MCF 10A (cell line): ENCODE data around the gene CSTA. TPM values are rescaled to one million over a fixed set of nuclear protein-coding genes. Genes with fewer than 3 reads are reported as not detected.
"Not testable (repeated sequence)": the region's sequence is repeated elsewhere in the genome, so short reads cannot be mapped to it uniquely, and the experiment has no call there.

Experiments
- BruUV-seq: library from RNA; stranded (reverse); fragments of 400-500 nt; replicated peaks from 2 replicates; lab custom pipeline; 2021; lab: Mats Ljungman, UMichigan
- CTCF ChIA-PET: fragments of 300-600 bp; sonication (Branson Sonifier 250); formaldehyde crosslinking; extraction: SDS; loops from one replicate; lab custom pipeline; 2021; ENCODE audit warnings: antibody characterized with exemption, inconsistent platforms; lab: Yijun Ruan, JAX
- POLR2A ChIA-PET: fragments of 300-600, 350-650 bp; sonication (Branson Sonifier 250); formaldehyde crosslinking; extraction: SDS; loops from one replicate; lab custom pipeline; 2020; ENCODE audit warnings: antibody characterized with exemption, inconsistent platforms; lab: Yijun Ruan, JAX
- DNase-seq: peaks from one replicate; pipeline ENCODE4 v3.0.0-alpha.2; 2018; ENCODE audit not compliant: unreplicated experiment
- H3K27ac Mint-ChIP-seq: one replicate; pipeline ENCODE4 v1.8.0; 2022; ENCODE audit warnings: mild to moderate bottlenecking, low read depth, mixed read lengths; ENCODE audit not compliant: unreplicated experiment
- H3K27me3 Mint-ChIP-seq: one replicate; pipeline ENCODE4 v1.8.0; 2022; ENCODE audit warnings: mixed read lengths; ENCODE audit not compliant: insufficient read depth, unreplicated experiment
- H3K36me3 Mint-ChIP-seq: one replicate; pipeline ENCODE4 v1.8.0; 2022; ENCODE audit warnings: mild to moderate bottlenecking, moderate library complexity, mixed read lengths; ENCODE audit not compliant: insufficient read depth, unreplicated experiment
- H3K4me1 Mint-ChIP-seq: one replicate; pipeline ENCODE4 v1.8.0; 2022; ENCODE audit warnings: mixed read lengths; ENCODE audit not compliant: insufficient read depth, unreplicated experiment
- H3K4me3 Mint-ChIP-seq: one replicate; pipeline ENCODE4 v1.8.0; 2022; ENCODE audit warnings: mild to moderate bottlenecking, moderate library complexity, mixed read lengths; ENCODE audit not compliant: unreplicated experiment
- H3K9me3 Mint-ChIP-seq: one replicate; pipeline ENCODE4 v1.8.0; 2022; ENCODE audit warnings: mixed read lengths; ENCODE audit not compliant: unreplicated experiment
- intact Hi-C: fragments of 100-400 bp; cut with micrococcal nuclease; formaldehyde crosslinking; loops from 2 replicates; pipeline ENCODE4 v1.14.1; 2022
- total RNA-seq: library from RNA; stranded (reverse); gene quantifications from 2 replicates; pipeline ENCODE4 v1.2.3, GENCODE V29; 2022
- TF ChIP-seq, protein P1 (sequence below): fragments of 200-600 bp; IDR thresholded peaks from one replicate; pipeline ENCODE4 v1.8.0; 2022; ENCODE audit warnings: antibody characterized with exemption, mild to moderate bottlenecking; ENCODE audit not compliant: unreplicated experiment

The CSTA gene
- total RNA-seq, 1 experiment from 2014 or later = 133 TPM

DNA sequence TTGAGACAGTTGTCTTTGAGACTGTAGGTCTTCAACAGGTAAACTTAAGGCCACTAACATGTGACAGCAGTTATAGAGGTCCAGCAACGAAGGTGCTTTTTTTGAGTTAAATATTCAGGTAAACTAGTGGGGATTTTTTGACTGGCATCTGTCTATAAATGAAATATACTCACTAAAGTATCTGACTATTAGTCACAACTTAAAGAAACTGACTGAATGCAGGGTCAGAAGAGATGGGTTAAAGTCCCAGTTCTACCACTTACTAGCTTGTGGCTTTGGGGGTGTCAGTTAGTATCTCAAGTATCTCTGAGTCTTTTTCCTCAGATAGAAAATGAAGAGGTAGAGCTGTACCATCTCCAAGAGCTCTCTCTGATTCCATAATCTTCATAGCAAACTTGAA, 40.0 kb downstream of the CSTA start:
- Mint-ChIP-seq H3K27me3 (no peaks in the 10 kb centered on the region), H3K4me3 (no peak overlapping the region), H3K36me3 (peaks cover 62% of the 10 kb centered on the region), H3K4me1 (no peaks in the 10 kb centered on the region), H3K9me3 (no peaks in the 10 kb centered on the region), H3K27ac (no peak overlapping the region)
- POLR2A ChIA-PET = interaction anchor here (1.2 to 6.7 kb wide), 3 partner anchors 12 to 40 kb away, joined by 3 to 61 read pairs (median 16); partner anchors contain the start of genes CSTA, FAM162A and MIX23
- no TSS peak for BruUV-seq
- no peak for DNase-seq
- intact Hi-C loops = no loop called here
- CTCF ChIA-PET = interaction anchor here (0.6 to 1.7 kb wide), 7 partner anchors 8 to 272 kb away, joined by 3 to 8 read pairs (median 4); partner anchors contain the start of gene MIX23
- TF ChIP-seq, protein P1, sequence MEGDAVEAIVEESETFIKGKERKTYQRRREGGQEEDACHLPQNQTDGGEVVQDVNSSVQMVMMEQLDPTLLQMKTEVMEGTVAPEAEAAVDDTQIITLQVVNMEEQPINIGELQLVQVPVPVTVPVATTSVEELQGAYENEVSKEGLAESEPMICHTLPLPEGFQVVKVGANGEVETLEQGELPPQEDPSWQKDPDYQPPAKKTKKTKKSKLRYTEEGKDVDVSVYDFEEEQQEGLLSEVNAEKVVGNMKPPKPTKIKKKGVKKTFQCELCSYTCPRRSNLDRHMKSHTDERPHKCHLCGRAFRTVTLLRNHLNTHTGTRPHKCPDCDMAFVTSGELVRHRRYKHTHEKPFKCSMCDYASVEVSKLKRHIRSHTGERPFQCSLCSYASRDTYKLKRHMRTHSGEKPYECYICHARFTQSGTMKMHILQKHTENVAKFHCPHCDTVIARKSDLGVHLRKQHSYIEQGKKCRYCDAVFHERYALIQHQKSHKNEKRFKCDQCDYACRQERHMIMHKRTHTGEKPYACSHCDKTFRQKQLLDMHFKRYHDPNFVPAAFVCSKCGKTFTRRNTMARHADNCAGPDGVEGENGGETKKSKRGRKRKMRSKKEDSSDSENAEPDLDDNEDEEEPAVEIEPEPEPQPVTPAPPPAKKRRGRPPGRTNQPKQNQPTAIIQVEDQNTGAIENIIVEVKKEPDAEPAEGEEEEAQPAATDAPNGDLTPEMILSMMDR = no peak

DNA sequence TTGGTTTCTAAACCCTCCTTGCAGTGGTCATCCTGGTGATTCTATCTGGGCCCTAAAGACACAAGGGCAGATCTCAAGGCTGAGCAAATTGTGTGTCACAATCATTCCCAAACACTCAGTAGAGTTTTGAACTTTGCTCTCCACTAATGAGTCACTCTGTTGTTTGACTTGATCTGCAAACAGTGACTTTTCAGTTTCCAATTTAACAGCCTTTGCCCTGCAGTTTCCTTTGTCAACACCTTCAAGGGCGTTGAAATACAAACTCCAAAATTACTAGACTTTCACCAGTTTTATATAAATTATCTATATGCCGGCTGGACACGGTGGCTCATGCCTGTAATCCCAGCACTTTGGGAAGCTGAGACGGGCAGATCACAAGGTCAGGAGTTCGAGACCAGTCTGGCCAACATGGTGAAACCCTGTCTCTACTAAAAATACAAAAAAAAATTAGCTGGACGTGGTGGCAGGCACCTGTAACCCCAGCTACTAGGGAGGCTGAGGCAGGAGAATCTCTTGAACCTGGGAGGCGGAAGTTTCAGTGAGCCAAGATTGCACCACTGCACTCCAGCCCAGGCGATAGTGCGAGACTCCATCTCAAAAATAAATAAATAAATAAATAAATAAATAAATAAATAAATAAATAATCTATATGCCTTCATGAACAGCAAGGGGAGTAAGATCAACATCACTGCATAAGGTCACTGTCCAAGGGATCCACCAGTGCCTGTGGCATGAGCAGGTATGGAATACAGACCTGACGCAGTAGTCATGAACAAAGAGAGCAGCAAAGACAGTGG, 40.7 kb downstream of the CSTA start:
- BruUV-seq, H3K9me3 Mint-ChIP-seq: not testable (repeated sequence)

DNA sequence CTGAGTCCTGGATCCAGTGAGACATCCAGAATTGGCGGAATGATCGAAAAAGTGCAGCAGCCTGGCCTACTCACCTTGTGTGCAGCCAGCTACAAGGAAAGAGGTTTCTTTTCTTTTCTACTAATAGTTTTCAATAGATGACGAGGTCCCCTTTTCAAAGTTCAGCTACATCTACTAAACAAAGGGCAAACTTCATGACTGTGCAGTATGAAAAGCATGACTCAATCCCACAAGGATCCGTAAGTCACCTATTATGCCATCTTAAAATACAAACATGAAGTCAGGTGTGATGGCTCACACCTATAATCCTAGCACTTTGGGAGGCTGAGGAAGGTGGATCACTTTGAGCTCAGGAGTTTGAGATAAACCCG, 41.3 kb downstream of the CSTA start:
- Mint-ChIP-seq H3K36me3 (peaks cover 62% of the 10 kb centered on the region), H3K27me3 (no peaks in the 10 kb centered on the region), H3K9me3 (no peaks in the 10 kb centered on the region), H3K27ac (no peak overlapping the region), H3K4me3 (no peak overlapping the region), H3K4me1 (no peaks in the 10 kb centered on the region)
- BruUV-seq = no TSS peak
- intact Hi-C loops = no loop called here
- POLR2A ChIA-PET = interaction anchor here (0.7 to 6.7 kb wide), 2 partner anchors 9 to 17 kb away, joined by 4 to 61 read pairs; partner anchors contain the start of genes FAM162A and MIX23
- TF ChIP-seq, protein P1 = no peak
- DNase-seq = no peak
- CTCF ChIA-PET = interaction anchor here (0.6 to 1.7 kb wide), 8 partner anchors 9 to 60 kb away, joined by 3 to 8 read pairs (median 4); partner anchors contain the start of gene MIX23

More for the DNA sequence above, 40.7 kb downstream of the CSTA start:
- H3K27ac Mint-ChIP-seq, H3K4me1 Mint-ChIP-seq, H3K27me3 Mint-ChIP-seq, intact Hi-C loops, H3K4me3 Mint-ChIP-seq: not testable (repeated sequence)
- DNase-seq = peak; percentile 62
- ChIA-PET POLR2A (interaction anchor here (0.7 to 6.7 kb wide), 4 partner anchors 9 to 40 kb away, joined by 3 to 61 read pairs (median 10); partner anchors contain the start of genes CSTA, FAM162A and MIX23), CTCF (interaction anchor here (0.6 to 1.7 kb wide), 11 partner anchors 9 to 273 kb away, joined by 3 to 8 read pairs (median 3); partner anchors contain the start of gene MIX23)
- peaks cover 58% of the 10 kb centered on the region for H3K36me3 Mint-ChIP-seq

DNA sequence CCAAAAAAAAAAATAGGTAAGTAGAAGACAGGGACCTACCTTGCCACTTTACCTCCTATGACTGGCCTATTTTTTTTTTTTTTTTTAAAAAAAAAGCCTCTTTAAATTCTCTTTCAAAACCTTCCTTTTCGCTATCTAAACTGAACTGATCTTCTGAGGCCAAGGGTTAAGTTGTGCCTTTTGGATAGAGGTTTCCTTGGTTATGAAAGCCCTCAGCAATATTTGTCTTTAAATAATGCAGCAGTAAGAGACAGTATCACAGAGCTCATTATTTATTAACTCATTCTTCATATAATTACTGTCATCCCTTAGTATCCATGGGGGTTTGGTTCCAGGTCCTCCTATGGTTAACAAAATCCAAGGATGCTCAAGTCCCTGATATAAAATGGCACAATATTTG, 49.0 kb downstream of the CSTA start:
- no peak overlapping the region for H3K27ac Mint-ChIP-seq
- ChIA-PET POLR2A (no interaction called here), CTCF (no interaction called here)
- TF ChIP-seq, protein P1 = no peak
- no peaks in the 10 kb centered on the region for H3K9me3 Mint-ChIP-seq
- peaks cover 34% of the 10 kb centered on the region for H3K36me3 Mint-ChIP-seq
- no TSS peak for BruUV-seq
- DNase-seq = no peak
- intact Hi-C loops = no loop called here
- H3K27me3 Mint-ChIP-seq = no peaks in the 10 kb centered on the region
- peaks cover 16% of the 10 kb centered on the region for H3K4me1 Mint-ChIP-seq
- H3K4me3 Mint-ChIP-seq = no peak overlapping the region
